ENCODE measurements around the gene MMP14. TPM values are rescaled to one million over a fixed set of nuclear protein-coding genes. Genes with fewer than 3 reads are reported as not detected.

MMP14 gene
- total and polyA plus RNA-seq, 2 of the 8 experiments (the other 6 are each of a cell fraction or from before 2014, with no cell fraction given) = 58.2 to 86.8 TPM

DNA sequence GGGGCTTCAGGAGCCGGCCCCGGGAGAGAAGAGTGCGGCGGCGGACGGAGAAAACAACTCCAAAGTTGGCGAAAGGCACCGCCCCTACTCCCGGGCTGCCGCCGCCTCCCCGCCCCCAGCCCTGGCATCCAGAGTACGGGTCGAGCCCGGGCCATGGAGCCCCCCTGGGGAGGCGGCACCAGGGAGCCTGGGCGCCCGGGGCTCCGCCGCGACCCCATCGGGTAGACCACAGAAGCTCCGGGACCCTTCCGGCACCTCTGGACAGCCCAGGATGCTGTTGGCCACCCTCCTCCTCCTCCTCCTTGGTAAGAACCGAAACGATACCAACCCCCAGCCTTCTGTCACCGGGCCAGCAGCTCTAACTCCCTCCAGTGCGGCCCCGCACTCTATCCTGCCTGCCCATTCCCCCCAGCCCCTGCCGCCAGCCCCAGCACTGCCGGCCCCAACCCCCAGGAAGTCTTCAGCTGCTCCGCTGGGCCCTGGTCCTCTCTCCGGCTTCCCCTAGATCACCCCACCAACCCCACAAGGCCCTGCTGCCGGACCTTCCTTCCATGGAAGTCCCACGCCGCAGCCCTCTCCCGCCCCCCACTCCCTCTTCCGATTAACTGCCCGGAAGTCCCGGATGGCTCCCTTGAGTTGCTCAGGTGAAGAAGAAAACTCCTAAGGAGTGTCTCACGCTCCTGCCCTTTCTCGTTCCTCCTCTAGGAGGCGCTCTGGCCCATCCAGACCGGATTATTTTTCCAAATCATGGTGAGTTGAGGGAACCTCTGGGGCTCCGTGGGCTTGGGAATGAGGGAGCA is 35.8 kb downstream of the MMP14 start (continued):
- TF ChIP-seq JUND (IDR thresholded peaks at IDR 0.05; ENCODE audit: low read length) (peak; percentile 55; the same call in 1 of the 2 replicates), RAD21 (IDR thresholded peaks at IDR 0.05 in 1 of 2, conservative IDR thresholded peaks at IDR 0.05 in 1 of 2; ENCODE audit: low read depth in 2 of 2, low read length in 2 of 2) (peak; percentile 75 to 84), GTF2F1 (IDR thresholded peaks at IDR 0.05; ENCODE audit: borderline replicate concordance, low read depth, low read length) (no peak), SP4 (IDR thresholded peaks at IDR 0.05; ENCODE audit: low read length) (no peak), SRF (IDR thresholded peaks at IDR 0.05; ENCODE audit: low read depth, low read length) (0 out of 2 replicates have a peak, but pooled peaks have one; percentile 5), PHF8 (conservative IDR thresholded peaks at IDR 0.05; ENCODE audit: low read depth, low read length) (peak; percentile 37; the same call in 1 of the 2 replicates), BACH1 (IDR thresholded peaks at IDR 0.05; ENCODE audit: low read length) (0 out of 2 replicates have a peak, but pooled peaks have one; percentile 20), TAF7 (optimal IDR thresholded peaks at IDR 0.05; ENCODE audit: borderline replicate concordance, low read depth, low read length) (no peak), ATF3 (IDR thresholded peaks at IDR 0.05; ENCODE audit: insufficient read depth, low read depth, low read length) (0 out of 2 replicates have a peak, but pooled peaks have one; percentile 8), USF2 (IDR thresholded peaks at IDR 0.05; ENCODE audit: low read length) (no peak), TAF1 (IDR thresholded peaks at IDR 0.05; ENCODE audit: low read depth, low read length) (peak; percentile 56), SUZ12 (IDR thresholded peaks at IDR 0.05; ENCODE audit: low read length) (no peak), EP300 (IDR thresholded peaks at IDR 0.05; ENCODE audit: borderline replicate concordance in 1 of 2, low read depth in 2 of 2, low read length in 2 of 2) (0 out of 3 replicates have a peak, but pooled peaks of 1 of the 2 experiments have one; percentile 59), SIN3A (conservative IDR thresholded peaks at IDR 0.05 in 1 of 2, IDR thresholded peaks at IDR 0.05 in 1 of 2; ENCODE audit: low read depth in 1 of 2, low read length in 2 of 2) (peak; percentile 50 to 78; a peak in 1 of 4 replicates), CHD2 (IDR thresholded peaks at IDR 0.05; ENCODE audit: low read length) (peak; percentile 58), SAP30 (IDR thresholded peaks at IDR 0.05; ENCODE audit: insufficient read depth, insufficient replicate concordance, low read length) (no peak), EGR1 (IDR thresholded peaks at IDR 0.05; ENCODE audit: borderline replicate concordance, low read depth, low read length) (0 out of 2 replicates have a peak, but pooled peaks have one; percentile 44), CHD1 (IDR thresholded peaks at IDR 0.05; ENCODE audit: low read depth, low read length) (no peak), POLR2A (IDR thresholded peaks at IDR 0.05; ENCODE audit: control extremely low read depth in 1 of 2, low read depth in 2 of 2, low read length in 2 of 2) (peak in 1 of 2 experiments; percentile 28; a peak in 1 of 3 replicates), ZNF274 (IDR thresholded peaks at IDR 0.05; ENCODE audit: borderline replicate concordance, extremely low read depth, low read length) (no peak)
- TF ChIP-seq, protein P1, sequence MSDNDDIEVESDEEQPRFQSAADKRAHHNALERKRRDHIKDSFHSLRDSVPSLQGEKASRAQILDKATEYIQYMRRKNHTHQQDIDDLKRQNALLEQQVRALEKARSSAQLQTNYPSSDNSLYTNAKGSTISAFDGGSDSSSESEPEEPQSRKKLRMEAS (IDR thresholded peaks at IDR 0.05) = peak; percentile 27; the same call in 1 of the 2 replicates

All from H1 (cell line).